Calu3 (cell line): Measurements from ENCODE around the gene SLC25A42. TPM values are rescaled to one million over a fixed set of nuclear protein-coding genes. Genes with fewer than 3 reads are reported as not detected.

ENCODE experiments used
- BruUV-seq: library from RNA; stranded (reverse); fragments of 400-500 nt; replicated peaks from 2 replicates; lab custom pipeline; 2021; lab: Mats Ljungman, UMichigan
- CTCF ChIA-PET: fragments of 300-600 bp; sonication (Branson Sonifier 250); formaldehyde crosslinking; loops from one replicate; lab custom pipeline; 2022; ENCODE audit warnings: antibody characterized with exemption; lab: Charles Lee
- DNase-seq: peaks from one replicate; pipeline ENCODE4 v3.0.0; 2022
- H3K27ac Mint-ChIP-seq: one replicate; pipeline ENCODE4 v1.8.0; 2022; ENCODE audit warnings: mixed read lengths; ENCODE audit not compliant: unreplicated experiment
- H3K27me3 Mint-ChIP-seq: one replicate; pipeline ENCODE4 v1.8.0; 2022; ENCODE audit warnings: mixed read lengths; ENCODE audit not compliant: unreplicated experiment
- H3K36me3 Mint-ChIP-seq: one replicate; pipeline ENCODE4 v1.8.0; 2022; ENCODE audit warnings: mild to moderate bottlenecking, moderate library complexity, mixed read lengths; ENCODE audit not compliant: insufficient read depth, unreplicated experiment
- H3K4me1 Mint-ChIP-seq: one replicate; pipeline ENCODE4 v1.8.0; 2022; ENCODE audit warnings: mild to moderate bottlenecking, low read depth, mixed read lengths; ENCODE audit not compliant: unreplicated experiment
- H3K4me3 Mint-ChIP-seq: one replicate; pipeline ENCODE4 v1.8.0; 2022; ENCODE audit warnings: mild to moderate bottlenecking, low read depth, moderate library complexity, mixed read lengths; ENCODE audit not compliant: unreplicated experiment
- H3K9me3 Mint-ChIP-seq: one replicate; pipeline ENCODE4 v1.8.0; 2022; ENCODE audit warnings: low read depth, mixed read lengths; ENCODE audit not compliant: unreplicated experiment
- intact Hi-C: fragments of 100-400 bp; cut with micrococcal nuclease; formaldehyde crosslinking; loops from one replicate; pipeline ENCODE4 v1.10.0; 2022; ENCODE audit not compliant: unreplicated experiment
- total RNA-seq: library from RNA; stranded (reverse); gene quantifications from 2 replicates; pipeline ENCODE4 v1.2.3, GENCODE V29; 2022
- TF ChIP-seq, protein P1 (sequence below): fragments of 200-600 bp; IDR thresholded peaks from one replicate; pipeline ENCODE4 v1.8.0; 2022; ENCODE audit warnings: antibody characterized with exemption; ENCODE audit not compliant: unreplicated experiment

The SLC25A42 gene
- total RNA-seq, 1 experiment from 2014 or later, result 7.1 TPM

DNA sequence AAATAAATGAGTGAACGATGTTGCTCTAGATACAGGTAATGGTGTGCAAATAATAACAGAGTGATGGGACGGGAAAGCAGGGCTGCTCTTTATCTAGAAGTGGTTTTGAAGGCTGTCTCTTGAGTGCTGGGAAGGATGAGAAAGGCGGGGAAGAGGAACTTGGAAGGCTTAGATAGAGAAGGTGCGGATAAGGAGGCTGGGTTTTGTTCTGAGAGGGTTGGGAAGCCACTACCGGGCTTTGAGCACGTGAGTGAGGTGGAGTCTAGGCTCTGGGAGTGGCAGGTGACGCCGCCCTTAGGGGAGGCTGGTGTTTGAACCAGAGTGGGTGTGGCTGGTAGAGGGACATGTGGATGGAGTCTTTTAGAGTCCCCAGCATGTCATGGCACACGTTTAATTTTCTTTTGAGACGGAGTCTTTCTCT, 29.6 kb upstream of the SLC25A42 start:
- Mint-ChIP-seq H3K9me3 (no peaks in the 10 kb centered on the region), H3K4me1 (no peaks in the 10 kb centered on the region), H3K36me3 (peaks cover 22% of the 10 kb centered on the region), H3K27me3 (no peaks in the 10 kb centered on the region), H3K4me3 (peak overlapping the region; percentile 93), H3K27ac (peak overlapping the region; percentile 61)
- intact Hi-C loops, result no loop called here
- BruUV-seq, result TSS peak; percentile 62
- peak; percentile 69 for DNase-seq
- CTCF ChIA-PET, result no interaction called here
- TF ChIP-seq, protein P1, sequence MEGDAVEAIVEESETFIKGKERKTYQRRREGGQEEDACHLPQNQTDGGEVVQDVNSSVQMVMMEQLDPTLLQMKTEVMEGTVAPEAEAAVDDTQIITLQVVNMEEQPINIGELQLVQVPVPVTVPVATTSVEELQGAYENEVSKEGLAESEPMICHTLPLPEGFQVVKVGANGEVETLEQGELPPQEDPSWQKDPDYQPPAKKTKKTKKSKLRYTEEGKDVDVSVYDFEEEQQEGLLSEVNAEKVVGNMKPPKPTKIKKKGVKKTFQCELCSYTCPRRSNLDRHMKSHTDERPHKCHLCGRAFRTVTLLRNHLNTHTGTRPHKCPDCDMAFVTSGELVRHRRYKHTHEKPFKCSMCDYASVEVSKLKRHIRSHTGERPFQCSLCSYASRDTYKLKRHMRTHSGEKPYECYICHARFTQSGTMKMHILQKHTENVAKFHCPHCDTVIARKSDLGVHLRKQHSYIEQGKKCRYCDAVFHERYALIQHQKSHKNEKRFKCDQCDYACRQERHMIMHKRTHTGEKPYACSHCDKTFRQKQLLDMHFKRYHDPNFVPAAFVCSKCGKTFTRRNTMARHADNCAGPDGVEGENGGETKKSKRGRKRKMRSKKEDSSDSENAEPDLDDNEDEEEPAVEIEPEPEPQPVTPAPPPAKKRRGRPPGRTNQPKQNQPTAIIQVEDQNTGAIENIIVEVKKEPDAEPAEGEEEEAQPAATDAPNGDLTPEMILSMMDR, result no peak

DNA sequence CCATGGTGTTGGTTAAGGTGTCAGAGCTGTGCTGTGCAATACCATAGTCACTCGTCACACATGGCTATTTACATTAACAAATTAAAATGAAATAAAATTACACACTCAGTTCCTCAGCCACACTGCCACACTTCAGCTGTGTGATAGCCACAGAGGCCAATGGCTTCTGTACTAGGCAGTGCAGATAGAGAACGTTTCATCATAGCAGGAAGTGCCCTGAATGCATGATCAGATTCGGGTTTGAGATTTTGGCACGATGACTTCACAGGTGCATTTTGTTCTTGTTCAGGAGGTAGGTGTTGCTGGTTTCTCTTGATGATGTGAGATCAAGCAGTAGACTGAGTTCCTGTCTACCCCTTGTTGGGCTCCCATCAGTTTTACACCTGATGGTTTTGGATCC, 23.9 kb upstream of the SLC25A42 start:
- no peak overlapping the region for H3K27ac Mint-ChIP-seq
- no peaks in the 10 kb centered on the region for H3K27me3 Mint-ChIP-seq
- no peak for DNase-seq
- H3K4me3 Mint-ChIP-seq, result no peak overlapping the region
- peaks cover 6% of the 10 kb centered on the region for H3K36me3 Mint-ChIP-seq
- intact Hi-C loops, result no loop called here
- TF ChIP-seq, protein P1, result no peak
- CTCF ChIA-PET, result no interaction called here
- no peaks in the 10 kb centered on the region for H3K4me1 Mint-ChIP-seq
- H3K9me3 Mint-ChIP-seq, result no peaks in the 10 kb centered on the region
- BruUV-seq, result no TSS peak

DNA sequence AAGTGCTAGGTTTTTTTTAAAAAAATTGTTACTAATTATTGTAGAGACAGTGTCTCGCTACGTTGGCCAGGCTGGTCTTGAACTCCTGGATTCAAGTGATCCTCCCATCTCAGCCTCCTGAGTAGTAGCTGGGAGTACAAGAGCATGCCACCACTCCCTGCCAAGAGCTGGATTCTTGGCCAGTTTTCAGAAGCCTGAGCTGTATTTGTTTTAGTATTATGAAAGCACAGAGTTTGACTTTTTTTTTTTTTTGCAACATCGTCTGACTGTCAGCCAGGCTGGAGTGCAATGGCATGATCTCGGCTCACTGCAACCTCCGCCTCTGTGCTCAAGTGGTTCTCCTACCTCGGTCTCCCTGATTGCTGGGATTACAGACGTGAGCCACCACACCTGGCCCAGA, 23.4 kb upstream of the SLC25A42 start:
- intact Hi-C loops, result no loop called here
- CTCF ChIA-PET, result no interaction called here
- H3K4me1 Mint-ChIP-seq, result no peaks in the 10 kb centered on the region

DNA sequence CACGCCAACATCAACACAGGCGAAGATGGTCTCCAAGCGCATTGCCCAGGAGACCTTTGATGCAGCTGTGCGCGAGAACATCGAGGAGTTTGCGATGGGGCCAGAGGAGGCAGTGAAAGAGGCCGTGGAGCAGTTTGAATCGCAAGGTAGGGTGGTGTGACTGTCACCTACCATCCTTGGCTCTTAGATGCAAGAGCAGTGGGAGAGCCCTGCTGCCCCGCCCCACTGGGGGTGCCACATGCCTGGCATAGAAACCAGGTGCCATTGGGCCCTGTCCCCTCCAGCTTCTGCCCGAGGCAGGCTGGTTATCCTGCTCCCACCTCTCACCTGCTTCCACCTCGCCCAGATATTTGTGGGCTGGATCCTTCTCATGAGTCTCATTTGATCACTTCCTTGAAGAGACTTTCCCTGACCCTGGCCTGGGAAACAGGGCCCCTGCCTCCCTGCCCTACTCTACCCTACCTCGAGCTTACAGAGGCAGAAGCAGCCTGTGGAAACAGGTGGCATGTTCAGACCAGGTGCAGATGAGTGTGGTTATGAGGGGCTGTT, 21.0 kb upstream of the SLC25A42 start:
- TF ChIP-seq, protein P1, result no peak
- no peak overlapping the region for H3K27ac Mint-ChIP-seq
- no TSS peak for BruUV-seq
- DNase-seq, result no peak
- H3K4me1 Mint-ChIP-seq, result no peaks in the 10 kb centered on the region
- H3K9me3 Mint-ChIP-seq, result no peaks in the 10 kb centered on the region
- H3K36me3 Mint-ChIP-seq, result peaks cover 32% of the 10 kb centered on the region
- H3K4me3 Mint-ChIP-seq, result no peak overlapping the region
- CTCF ChIA-PET, result no interaction called here
- no peaks in the 10 kb centered on the region for H3K27me3 Mint-ChIP-seq
- intact Hi-C loops, result no loop called here

More for the DNA sequence above, 23.4 kb upstream of the SLC25A42 start:
- Mint-ChIP-seq H3K27me3 (no peaks in the 10 kb centered on the region), H3K27ac (no peak overlapping the region), H3K9me3 (no peaks in the 10 kb centered on the region), H3K4me3 (no peak overlapping the region), H3K36me3 (peaks cover 10% of the 10 kb centered on the region)
- TF ChIP-seq, protein P1, result no peak
- no peak for DNase-seq
- BruUV-seq, result no TSS peak
